HepG2 (cell line): Measurements from ENCODE around the gene ANKIB1. TPM values are rescaled to one million over a fixed set of nuclear protein-coding genes. Genes with fewer than 3 reads are reported as not detected.

Experiments
- ATAC-seq: fragments of 200-7000 bp; cut with Tn5 transposase; 3 replicates; pipeline ENCODE4 v1.9.1; 2020; ENCODE audit warnings: mild to moderate bottlenecking, moderate library complexity
- BruUV-seq: library from RNA; stranded (reverse); fragments of 400-500 nt; replicated peaks from 2 replicates; lab custom pipeline; 2021; lab: Mats Ljungman, UMichigan
- CTCF ChIA-PET: fragments of 300-600 bp; formaldehyde crosslinking; extraction: SDS; loops from one replicate; lab custom pipeline; 2021; ENCODE audit warnings: low total read pairs, inconsistent platforms, low intra/inter-chr PET ratio; lab: Yijun Ruan, JAX
- POLR2A ChIA-PET: fragments of 350-600 bp; sonication (Branson Sonifier 250); formaldehyde crosslinking; loops from one replicate; lab custom pipeline; 2020; ENCODE audit warnings: antibody characterized with exemption, inconsistent platforms; lab: Yijun Ruan, JAX
- DNase-seq: peaks from one replicate; pipeline ENCODE4 v3.0.0-alpha.2; 2015; ENCODE audit warnings: low spot score
- FAIRE-seq: peaks from 3 replicates; lab custom pipeline; 2011; peaks lifted over from hg19 to GRCh38; lab: Jason Lieb, UNC
- H2AFZ ChIP-seq: one replicate; pipeline ENCODE4 v1.6.1; 2011; ENCODE audit warnings: low read length, inconsistent platforms
- H3K27ac ChIP-seq: fragments of 300-600 bp; 3 replicates; pipeline ENCODE4 v1.8.0; 2011; ENCODE audit warnings: mixed run types, mild to moderate bottlenecking, mixed read lengths, low read length, inconsistent platforms; ENCODE audit not compliant: insufficient read depth; ENCODE audit errors: extremely low read length
- H3K27me3 ChIP-seq, 2 experiments: fragments of 200-600 bp in 1 of 2; 2 replicates in 1 of 2; 3 replicates in 1 of 2; pipeline versions ENCODE4 v1.6.0 to v1.8.0; 2011; ENCODE audit warnings: low read length in 2 of 2, mild to moderate bottlenecking in 2 of 2, moderate library complexity in 2 of 2, inconsistent platforms in 1 of 2; ENCODE audit not compliant: insufficient read depth in 2 of 2, control insufficient read depth in 1 of 2
- H3K36me3 ChIP-seq, 2 experiments: fragments of 200-600 bp in 1 of 2; replicated peaks in 1 of 2; 2 replicates in 1 of 2; 3 replicates in 1 of 2; pipeline versions ENCODE4 v1.5.1 to v1.8.0; 2011; ENCODE audit warnings: low read length in 2 of 2, inconsistent platforms in 1 of 2; ENCODE audit not compliant: insufficient read depth in 2 of 2, control insufficient read depth in 1 of 2
- H3K4me1 ChIP-seq: 2 replicates; pipeline ENCODE4 v1.5.1; 2012; ENCODE audit warnings: low read length, inconsistent platforms; ENCODE audit not compliant: insufficient read depth
- H3K4me2 ChIP-seq: 2 replicates; pipeline ENCODE4 v1.6.0; 2011; ENCODE audit warnings: low read depth, low read length, inconsistent platforms
- H3K4me3 ChIP-seq, 3 experiments: fragments of 200-600 bp in 1 of 3; sonication (generic), shearing (Covaris generic) in 1 of 3; replicated peaks in 1 of 3; 2 replicates each; pipeline ENCODE4 v1.5.1; 2011 to 2016; ENCODE audit warnings: low read length in 3 of 3, inconsistent platforms in 2 of 3, low read depth in 2 of 3, mild to moderate bottlenecking in 2 of 3, control low read depth in 1 of 3, mixed read lengths in 1 of 3; ENCODE audit not compliant: insufficient read depth in 1 of 3
- H3K79me2 ChIP-seq: one replicate; pipeline ENCODE4 v1.6.1; 2011; ENCODE audit warnings: low read length, inconsistent platforms; ENCODE audit not compliant: insufficient read depth
- H3K9ac ChIP-seq: 2 replicates; pipeline ENCODE4 v1.6.0; 2011; ENCODE audit warnings: mild to moderate bottlenecking, low read depth, low read length, inconsistent platforms; ENCODE audit not compliant: insufficient read depth
- H3K9me3 ChIP-seq: 2 replicates; pipeline ENCODE4 v1.5.1; 2012; ENCODE audit warnings: mild to moderate bottlenecking, low read length
- H4K20me1 ChIP-seq: 2 replicates; pipeline ENCODE4 v1.6.0; 2011; ENCODE audit warnings: inconsistent platforms, mild to moderate bottlenecking, low read length, moderate library complexity; ENCODE audit not compliant: insufficient read depth
- DR1 ChIP-seq: sonication (generic); formaldehyde crosslinking; IDR thresholded peaks from 2 replicates; pipeline ENCODE4 v1.8.0; 2021; ENCODE audit warnings: mild to moderate bottlenecking, missing genetic modification reagents, inconsistent platforms
- E2F2 ChIP-seq: sonication (generic); formaldehyde crosslinking; IDR thresholded peaks from 2 replicates; pipeline ENCODE4 v1.4.0; 2020; ENCODE audit warnings: missing genetic modification reagents, borderline replicate concordance
- ELF3 ChIP-seq: IDR thresholded peaks from 2 replicates; pipeline ENCODE4 v1.6.1; 2016; ENCODE audit warnings: missing genetic modification reagents, missing compliant biosample characterization
- GABPB1 ChIP-seq: IDR thresholded peaks from 2 replicates; pipeline ENCODE4 v1.6.1; 2016; ENCODE audit warnings: mild to moderate bottlenecking, missing genetic modification reagents, moderate library complexity, missing compliant biosample characterization
- KDM5B ChIP-seq: sonication (generic); formaldehyde crosslinking; IDR thresholded peaks from 2 replicates; pipeline ENCODE4 v1.4.0; 2020; ENCODE audit warnings: missing genetic modification reagents, mild to moderate bottlenecking, borderline replicate concordance
- NFAT5 ChIP-seq: sonication (generic); formaldehyde crosslinking; IDR thresholded peaks from 2 replicates; pipeline ENCODE4 v1.4.0; 2020; ENCODE audit warnings: missing genetic modification reagents
- PHF21A ChIP-seq: sonication (generic); formaldehyde crosslinking; IDR thresholded peaks from 2 replicates; pipeline ENCODE4 v1.5.0; 2020; ENCODE audit warnings: mild to moderate bottlenecking, missing genetic modification reagents
- REST ChIP-seq, 2 experiments: IDR thresholded peaks; 2 replicates each; pipeline ENCODE4 v1.6.1; 2011 to 2012; ENCODE audit warnings: low read length in 2 of 2, borderline replicate concordance in 1 of 2, low read depth in 1 of 2, mild to moderate bottlenecking in 1 of 2, moderate library complexity in 1 of 2
- SRSF1 ChIP-seq: fragments of 200-400 bp; formaldehyde crosslinking; optimal IDR thresholded peaks from 2 replicates; pipeline ENCODE3; 2017; ENCODE audit warnings: mild to moderate bottlenecking, low read depth, low read length, moderate library complexity
- ZBTB49 ChIP-seq: sonication (generic); formaldehyde crosslinking; IDR thresholded peaks from 2 replicates; pipeline ENCODE4 v1.4.0; 2020; ENCODE audit warnings: missing genetic modification reagents, borderline replicate concordance
- ZNF256 ChIP-seq: sonication (generic); formaldehyde crosslinking; conservative IDR thresholded peaks from 2 replicates; pipeline ENCODE4 v1.4.0; 2020; ENCODE audit warnings: missing genetic modification reagents
- ZNF354B ChIP-seq: sonication (generic); formaldehyde crosslinking; IDR thresholded peaks from 2 replicates; pipeline ENCODE4 v1.8.0; 2022; ENCODE audit warnings: mild to moderate bottlenecking, missing genetic modification reagents
- WGBS: methylation state at CpG from one replicate; pipeline ENCODE4 v1.1.6; 2017; ENCODE audit warnings: low lambda C conversion rate; 5-methylcytosine and 5-hydroxymethylcytosine counted together
- in situ Hi-C: cut with HindIII; loops from 2 replicates; pipeline ENCODE4 v1.10.0; 2017; ENCODE audit warnings: low pct_unique_long_range_greater_than_20kb; ENCODE audit not compliant: extremely low pct_ligation_motif_present
- intact Hi-C: fragments of 100-400 bp; cut with micrococcal nuclease; formaldehyde crosslinking; loops from one replicate; pipeline ENCODE4 v1.10.0; 2022; ENCODE audit not compliant: unreplicated experiment
- polyA plus RNA-seq, 8 experiments: library from polyadenylated mRNA; depleted of rRNA in 3 of 8; stranded (reverse) in 7 of 8; unstranded in 1 of 8; fragments of >200 nt; fragmentation: Illumina TruSeq in 4 of 8; extraction: Trizol in 4 of 8; gene quantifications; 2 replicates each; pipeline versions ENCODE4 v1.2.1 to v1.2.3, GENCODE V29; 2011 to 2016; ENCODE audit warnings: low read depth in 4 of 8, missing spikeins in 1 of 8, mixed read lengths in 1 of 8; ENCODE audit not compliant: insufficient read depth in 1 of 8
- total RNA-seq, 5 experiments: library from RNA; depleted of rRNA; stranded (reverse); fragments of >200 nt; fragmentation: Illumina TruSeq; extraction: Trizol; gene quantifications; 2 replicates each; pipeline ENCODE4 v1.2.3, GENCODE V29; 2016; ENCODE audit warnings: low read depth in 1 of 5

ANKIB1 gene
- total and polyA plus RNA-seq, 2 of the 13 experiments (the other 11 are each of a cell fraction or from before 2014, with no cell fraction given): 28.7 to 29.6 TPM

- 85% methylated on average over 2 of the region's 2 CpGs for WGBS
- no peaks in the 10 kb centered on the region for H3K36me3 ChIP-seq
- H3K4me1 ChIP-seq: no peaks in the 10 kb centered on the region
- H3K9ac ChIP-seq: no peak overlapping the region
- H3K4me3 ChIP-seq: no peak overlapping the region
- H3K9me3 ChIP-seq: no peaks in the 10 kb centered on the region
- in situ Hi-C loops: loop anchor here (25.0 kb wide), 1 partner anchor 627 kb away; no protein-coding TSS in a partner anchor
- H2AFZ ChIP-seq: no peak overlapping the region
- CTCF ChIA-PET: no interaction called here
- intact Hi-C loops: no loop called here
- DNase-seq (no peak), FAIRE-seq (no peak), ATAC-seq (no peak)
- no peak overlapping the region for H3K4me2 ChIP-seq
- no TSS peak for BruUV-seq
- H3K79me2 ChIP-seq: no peaks in the 10 kb centered on the region
- peaks cover 0 to 3% of the 10 kb centered on the region in 2 experiments; a peak in 1 of 5 replicates for H3K27me3 ChIP-seq
- POLR2A ChIA-PET: no interaction called here
- H4K20me1 ChIP-seq: no peaks in the 10 kb centered on the region
- no peak overlapping the region for H3K27ac ChIP-seq
- TF ChIP-seq ZBTB49 (CRISPR knock-in tag) (no peak), ELF3 (CRISPR knock-in tag) (no peak), REST (IDR thresholded peaks at IDR 0.05; ENCODE audit: borderline replicate concordance in 1 of 2, low read depth in 1 of 2, low read length in 2 of 2) (no peak), KDM5B (CRISPR knock-in tag) (no peak), SRSF1 (no peak), NFAT5 (CRISPR knock-in tag) (no peak), ZNF354B (no peak), ZNF256 (CRISPR knock-in tag) (no peak), GABPB1 (no peak), DR1 (CRISPR knock-in tag) (no peak), PHF21A (CRISPR knock-in tag) (no peak), E2F2 (no peak)
Observed at GRCh38 chr7:92435542-92435941, 189.8 kb downstream of the ANKIB1 start.
